ENCODE measurements around the gene MAP1LC3B2.

MAP1LC3B2 gene

DNA sequence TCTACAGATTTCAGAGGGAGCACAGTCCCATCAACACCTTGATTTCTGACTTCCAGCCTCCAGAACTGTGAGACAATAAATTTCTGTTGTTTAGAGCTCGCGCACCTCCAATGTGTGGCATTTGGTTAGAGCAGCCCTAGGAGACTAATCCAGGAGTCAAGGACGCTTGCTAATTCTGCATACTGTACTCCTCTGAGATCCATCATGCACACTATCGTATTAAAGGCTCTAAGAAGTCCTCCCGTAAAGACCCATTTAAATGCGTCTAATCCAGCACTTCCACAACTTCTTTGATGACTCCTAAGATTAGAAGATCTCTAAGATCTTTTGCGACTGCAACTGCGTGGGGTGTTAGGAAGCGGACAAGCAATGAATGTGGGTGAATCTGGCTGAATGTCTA is 30.4 kb downstream of the MAP1LC3B2 start:
- Mint-ChIP-seq H3K9me3 (peaks cover 2% of the 10 kb centered on the region), H3K27ac (no peak overlapping the region), H3K4me3 (no peak overlapping the region), H3K4me1 (peaks cover 18% of the 10 kb centered on the region), H3K36me3 (ENCODE audit: low read depth) (no peaks in the 10 kb centered on the region), H3K27me3 (ENCODE audit: low read depth) (peaks cover 22% of the 10 kb centered on the region)
- TF ChIP-seq, protein P1, sequence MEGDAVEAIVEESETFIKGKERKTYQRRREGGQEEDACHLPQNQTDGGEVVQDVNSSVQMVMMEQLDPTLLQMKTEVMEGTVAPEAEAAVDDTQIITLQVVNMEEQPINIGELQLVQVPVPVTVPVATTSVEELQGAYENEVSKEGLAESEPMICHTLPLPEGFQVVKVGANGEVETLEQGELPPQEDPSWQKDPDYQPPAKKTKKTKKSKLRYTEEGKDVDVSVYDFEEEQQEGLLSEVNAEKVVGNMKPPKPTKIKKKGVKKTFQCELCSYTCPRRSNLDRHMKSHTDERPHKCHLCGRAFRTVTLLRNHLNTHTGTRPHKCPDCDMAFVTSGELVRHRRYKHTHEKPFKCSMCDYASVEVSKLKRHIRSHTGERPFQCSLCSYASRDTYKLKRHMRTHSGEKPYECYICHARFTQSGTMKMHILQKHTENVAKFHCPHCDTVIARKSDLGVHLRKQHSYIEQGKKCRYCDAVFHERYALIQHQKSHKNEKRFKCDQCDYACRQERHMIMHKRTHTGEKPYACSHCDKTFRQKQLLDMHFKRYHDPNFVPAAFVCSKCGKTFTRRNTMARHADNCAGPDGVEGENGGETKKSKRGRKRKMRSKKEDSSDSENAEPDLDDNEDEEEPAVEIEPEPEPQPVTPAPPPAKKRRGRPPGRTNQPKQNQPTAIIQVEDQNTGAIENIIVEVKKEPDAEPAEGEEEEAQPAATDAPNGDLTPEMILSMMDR (IDR thresholded peaks at IDR 0.05; ENCODE audit: unreplicated experiment in 3 of 3), result no peak

DNA sequence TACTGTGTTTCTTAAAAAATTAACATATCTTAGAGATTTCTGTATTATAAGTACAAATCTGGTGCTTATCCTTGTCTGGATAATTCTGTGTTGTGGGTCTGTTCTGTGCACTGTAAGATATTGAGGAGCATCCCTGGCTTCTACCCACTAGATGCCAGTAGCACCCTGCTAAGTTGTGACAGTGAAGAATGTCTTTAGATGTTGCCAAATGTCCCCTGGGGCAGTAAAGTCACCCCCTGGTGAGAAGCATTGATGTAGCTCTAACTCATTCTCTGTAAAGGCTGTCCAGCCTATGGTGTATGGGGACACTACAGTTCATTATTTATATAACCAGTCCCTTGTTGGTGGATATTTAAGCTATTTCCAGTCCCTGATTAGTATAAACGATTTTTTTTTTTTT is 31.4 kb downstream of the MAP1LC3B2 start:
- Mint-ChIP-seq H3K27me3 (ENCODE audit: low read depth) (peaks cover 22% of the 10 kb centered on the region), H3K4me3 (no peak overlapping the region), H3K4me1 (peaks cover 18% of the 10 kb centered on the region), H3K9me3 (no peaks in the 10 kb centered on the region), H3K36me3 (ENCODE audit: low read depth) (no peaks in the 10 kb centered on the region), H3K27ac (peak overlapping the region in 1 of 3 experiments; percentile 12)
- TF ChIP-seq, protein P1 (IDR thresholded peaks at IDR 0.05; ENCODE audit: unreplicated experiment in 3 of 3), result no peak

GRCh38 chr12:116591855-116592637 is 32.9 kb downstream of the MAP1LC3B2 start:
- Mint-ChIP-seq H3K4me3 (no peak overlapping the region), H3K27ac (peak overlapping the region; percentile 29 to 88 (median 79)), H3K36me3 (ENCODE audit: low read depth) (no peaks in the 10 kb centered on the region), H3K27me3 (ENCODE audit: low read depth) (peaks cover 21% of the 10 kb centered on the region), H3K9me3 (no peaks in the 10 kb centered on the region), H3K4me1 (peaks cover 18% of the 10 kb centered on the region)
- TF ChIP-seq, protein P1 (IDR thresholded peaks at IDR 0.05; ENCODE audit: unreplicated experiment in 3 of 3), result no peak

- peak overlapping the region; percentile 20 to 37 (median 29) for H3K27ac Mint-ChIP-seq
- no peaks in the 10 kb centered on the region for H3K36me3 Mint-ChIP-seq (ENCODE audit: low read depth)
- H3K4me1 Mint-ChIP-seq, result peaks cover 19% of the 10 kb centered on the region
- no peak overlapping the region for H3K4me3 Mint-ChIP-seq
- H3K27me3 Mint-ChIP-seq (ENCODE audit: low read depth), result peaks cover 15% of the 10 kb centered on the region
- TF ChIP-seq, protein P1 (IDR thresholded peaks at IDR 0.05; ENCODE audit: unreplicated experiment in 3 of 3), result no peak
- H3K9me3 Mint-ChIP-seq, result no peaks in the 10 kb centered on the region
These were observed 33.5 kb downstream of the MAP1LC3B2 start for GRCh38 chr12:116592731-116593130.

GRCh38 chr12:116594325-116595038 is 35.3 kb downstream of the MAP1LC3B2 start:
- Mint-ChIP-seq H3K27ac (peak overlapping the region in 2 of 3 experiments; percentile 12 to 39), H3K36me3 (ENCODE audit: low read depth) (no peaks in the 10 kb centered on the region), H3K27me3 (ENCODE audit: low read depth) (peaks cover 4% of the 10 kb centered on the region), H3K9me3 (no peaks in the 10 kb centered on the region), H3K4me3 (no peak overlapping the region), H3K4me1 (peaks cover 36% of the 10 kb centered on the region)
- TF ChIP-seq, protein P1 (IDR thresholded peaks at IDR 0.05; ENCODE audit: unreplicated experiment in 3 of 3), result no peak
